Measurements from ENCODE around the gene SEC14L5.

Gene SEC14L5

GRCh38 chr16:4913774-4914525 is 44.2 kb upstream of the SEC14L5 start:
- Histone ChIP-seq H3K4me3 (ENCODE audit: low read length, poor library complexity, severe bottlenecking) (no peak overlapping the region), H3K9me3 (ENCODE audit: insufficient read depth, low read depth, low read length) (no peaks in the 10 kb centered on the region), H3K79me2 (ENCODE audit: insufficient read depth, low read length) (no peaks in the 10 kb centered on the region), H3F3A (ENCODE audit: low read depth) (no peaks in the 10 kb centered on the region), H3K27me3 (ENCODE audit: insufficient read depth, low read length, poor library complexity, severe bottlenecking) (no peaks in the 10 kb centered on the region), H3K4me1 (ENCODE audit: insufficient read depth, low read length, poor library complexity, severe bottlenecking) (no peaks in the 10 kb centered on the region), H2AFZ (ENCODE audit: low read length) (no peak overlapping the region), H3K36me3 (ENCODE audit: insufficient read depth, low read length) (no peaks in the 10 kb centered on the region), H3K9ac (ENCODE audit: low read depth, low read length, poor library complexity, severe bottlenecking) (no peak overlapping the region), H3K4me2 (ENCODE audit: low read depth, low read length, poor library complexity, severe bottlenecking) (no peak overlapping the region), H4K20me1 (ENCODE audit: insufficient read depth, low read length, poor library complexity, severe bottlenecking) (no peaks in the 10 kb centered on the region), H3K9me2 (replicated peaks; ENCODE audit: low read depth, low read length) (no peaks in the 10 kb centered on the region)
- TF ChIP-seq EZH2phosphoT487 (IDR thresholded peaks at IDR 0.05; ENCODE audit: borderline replicate concordance) = no peak
- TF ChIP-seq CTCF (conservative IDR thresholded peaks at IDR 0.05; ENCODE audit: low read length) = no peak

GRCh38 chr16:4914528-4915225 is 43.5 kb upstream of the SEC14L5 start:
- Histone ChIP-seq H3K9me3 (ENCODE audit: insufficient read depth, low read depth, low read length) (no peaks in the 10 kb centered on the region), H3K4me1 (ENCODE audit: insufficient read depth, low read length, poor library complexity, severe bottlenecking) (no peaks in the 10 kb centered on the region), H3K36me3 (ENCODE audit: insufficient read depth, low read length) (no peaks in the 10 kb centered on the region), H3K79me2 (ENCODE audit: insufficient read depth, low read length) (no peaks in the 10 kb centered on the region), H2AFZ (ENCODE audit: low read length) (no peak overlapping the region), H3K9me2 (replicated peaks; ENCODE audit: low read depth, low read length) (no peaks in the 10 kb centered on the region), H3K9ac (ENCODE audit: low read depth, low read length, poor library complexity, severe bottlenecking) (no peak overlapping the region), H4K20me1 (ENCODE audit: insufficient read depth, low read length, poor library complexity, severe bottlenecking) (no peaks in the 10 kb centered on the region), H3K4me3 (ENCODE audit: low read length, poor library complexity, severe bottlenecking) (no peak overlapping the region), H3K27me3 (ENCODE audit: insufficient read depth, low read length, poor library complexity, severe bottlenecking) (no peaks in the 10 kb centered on the region), H3K4me2 (ENCODE audit: low read depth, low read length, poor library complexity, severe bottlenecking) (no peak overlapping the region), H3F3A (ENCODE audit: low read depth) (no peaks in the 10 kb centered on the region)
- TF ChIP-seq CTCF (conservative IDR thresholded peaks at IDR 0.05; ENCODE audit: low read length) = no peak
- no peak for TF ChIP-seq EZH2phosphoT487 (IDR thresholded peaks at IDR 0.05; ENCODE audit: borderline replicate concordance)

- H3K4me2 ChIP-seq (ENCODE audit: low read depth, low read length, poor library complexity, severe bottlenecking) = no peak overlapping the region
- H3K9ac ChIP-seq (ENCODE audit: low read depth, low read length, poor library complexity, severe bottlenecking) = no peak overlapping the region
- no peaks in the 10 kb centered on the region for H3K36me3 ChIP-seq (ENCODE audit: insufficient read depth, low read length)
- TF ChIP-seq EZH2phosphoT487 (IDR thresholded peaks at IDR 0.05; ENCODE audit: borderline replicate concordance) = no peak
- no peak for TF ChIP-seq CTCF (conservative IDR thresholded peaks at IDR 0.05; ENCODE audit: low read length)
- no peaks in the 10 kb centered on the region for H3K9me2 ChIP-seq (replicated peaks; ENCODE audit: low read depth, low read length)
- H3K9me3 ChIP-seq (ENCODE audit: insufficient read depth, low read depth, low read length) = no peaks in the 10 kb centered on the region
- no peaks in the 10 kb centered on the region for H3K79me2 ChIP-seq (ENCODE audit: insufficient read depth, low read length)
- H3K4me1 ChIP-seq (ENCODE audit: insufficient read depth, low read length, poor library complexity, severe bottlenecking) = no peaks in the 10 kb centered on the region
- no peaks in the 10 kb centered on the region for H3K27me3 ChIP-seq (ENCODE audit: insufficient read depth, low read length, poor library complexity, severe bottlenecking)
- no peaks in the 10 kb centered on the region for H4K20me1 ChIP-seq (ENCODE audit: insufficient read depth, low read length, poor library complexity, severe bottlenecking)
- H2AFZ ChIP-seq (ENCODE audit: low read length) = no peak overlapping the region
- no peaks in the 10 kb centered on the region for H3F3A ChIP-seq (ENCODE audit: low read depth)
- H3K4me3 ChIP-seq (ENCODE audit: low read length, poor library complexity, severe bottlenecking) = no peak overlapping the region
These were observed 42.8 kb upstream of the SEC14L5 start for GRCh38 chr16:4915226-4915761.

Measured in Loucy (cell line).